Measurements from ENCODE around the gene MTMR4. TPM values are rescaled to one million over a fixed set of nuclear protein-coding genes. Genes with fewer than 3 reads are reported as not detected.
"Not testable (repeated sequence)": the region's sequence is repeated elsewhere in the genome, so short reads cannot be mapped to it uniquely, and the experiment has no call there.

The MTMR4 gene
- total RNA-seq, 1 donor from 2014 or later, result 42.6 TPM

GRCh38 chr17:58525239-58525638 is 10.8 kb upstream of the MTMR4 start:
- DNase-seq (ENCODE audit: low spot score), result peak; percentile 83

GRCh38 chr17:58521680-58522079 is 7.2 kb upstream of the MTMR4 start:
- no peak for DNase-seq (ENCODE audit: low spot score)

GRCh38 chr17:58520843-58521430 is 6.5 kb upstream of the MTMR4 start:
- DNase-seq (ENCODE audit: low spot score), result no peak

- DNase-seq (ENCODE audit: low spot score), result peak; percentile 100
Observed at GRCh38 chr17:58517928-58518609, 3.6 kb upstream of the MTMR4 start.

GRCh38 chr17:58517378-58517927 is 3.0 kb upstream of the MTMR4 start:
- DNase-seq (ENCODE audit: low spot score), result no peak

- DNase-seq (ENCODE audit: low spot score), result no peak
Observed at GRCh38 chr17:58516644-58517377, 2.4 kb upstream of the MTMR4 start.

- no peak for DNase-seq (ENCODE audit: low spot score)
Observed at GRCh38 chr17:58515286-58515685, 848 bp upstream of the MTMR4 start.

GRCh38 chr17:58514770-58515157 is 326 bp upstream of the MTMR4 start:
- no peak for DNase-seq (ENCODE audit: low spot score)

GRCh38 chr17:58513267-58513964 is 1.0 kb downstream of the MTMR4 start:
- no peak for DNase-seq (ENCODE audit: low spot score)

GRCh38 chr17:58510075-58510474 is 4.4 kb downstream of the MTMR4 start:
- DNase-seq (ENCODE audit: low spot score), result no peak

GRCh38 chr17:58508341-58509067 is 5.9 kb downstream of the MTMR4 start:
- no peak for DNase-seq (ENCODE audit: low spot score)

- DNase-seq (ENCODE audit: low spot score), result no peak
Observed at GRCh38 chr17:58507123-58507634, 7.3 kb downstream of the MTMR4 start.

- no peak for DNase-seq (ENCODE audit: low spot score)
Observed at GRCh38 chr17:58506354-58507080, 7.9 kb downstream of the MTMR4 start.

- DNase-seq (ENCODE audit: low spot score), result no peak
Observed at GRCh38 chr17:58504826-58505351, 9.5 kb downstream of the MTMR4 start.

GRCh38 chr17:58503866-58504265 is 10.6 kb downstream of the MTMR4 start:
- no peak for DNase-seq (ENCODE audit: low spot score)

GRCh38 chr17:58503134-58503533 is 11.3 kb downstream of the MTMR4 start:
- DNase-seq (ENCODE audit: low spot score), result not testable (repeated sequence)

GRCh38 chr17:58501451-58501850 is 13.0 kb downstream of the MTMR4 start:
- DNase-seq (ENCODE audit: low spot score), result no peak

GRCh38 chr17:58498177-58498828 is 16.1 kb downstream of the MTMR4 start:
- no peak for DNase-seq (ENCODE audit: low spot score)

- no peak for DNase-seq (ENCODE audit: low spot score)
Observed at GRCh38 chr17:58493506-58493905, 20.9 kb downstream of the MTMR4 start.
